ENCODE data around the gene SNX12.

The SNX12 gene

GRCh38 chrX:71082124-71082647, 14.1 kb upstream of the SNX12 start:
- Histone ChIP-seq H3K27ac (replicated peaks) (no peak overlapping the region), H3K4me3 (replicated peaks; ENCODE audit: insufficient read depth, low read length) (no peak overlapping the region), H3K27me3 (ENCODE audit: insufficient read depth, poor library complexity, severe bottlenecking) (no peaks in the 10 kb centered on the region)
- TF ChIP-seq POLR2AphosphoS5 (IDR thresholded peaks at IDR 0.05; ENCODE audit: low read depth) (no peak), GABPA (IDR thresholded peaks at IDR 0.05; ENCODE audit: low read depth) (no peak), CTCF (IDR thresholded peaks at IDR 0.05; ENCODE audit: insufficient read depth, low read length) (no peak), SPI1 (IDR thresholded peaks at IDR 0.05; ENCODE audit: borderline replicate concordance, low read depth) (no peak), REST (IDR thresholded peaks at IDR 0.05; ENCODE audit: insufficient replicate concordance, low read depth) (no peak)
- no peak for DNase-seq (ENCODE audit: low read depth in 1 of 2, low spot score in 1 of 2)

- Histone ChIP-seq H3K27ac (replicated peaks) (no peak overlapping the region), H3K27me3 (ENCODE audit: insufficient read depth, poor library complexity, severe bottlenecking) (no peaks in the 10 kb centered on the region), H3K4me3 (replicated peaks; ENCODE audit: insufficient read depth, low read length) (no peak overlapping the region)
- TF ChIP-seq REST (IDR thresholded peaks at IDR 0.05; ENCODE audit: insufficient replicate concordance, low read depth) (no peak), CTCF (IDR thresholded peaks at IDR 0.05; ENCODE audit: insufficient read depth, low read length) (no peak), SPI1 (IDR thresholded peaks at IDR 0.05; ENCODE audit: borderline replicate concordance, low read depth) (no peak), POLR2AphosphoS5 (IDR thresholded peaks at IDR 0.05; ENCODE audit: low read depth) (no peak), GABPA (IDR thresholded peaks at IDR 0.05; ENCODE audit: low read depth) (no peak)
- DNase-seq (ENCODE audit: low read depth in 1 of 2, low spot score in 1 of 2) = no peak
Observed at GRCh38 chrX:71081330-71082123, 13.4 kb upstream of the SNX12 start.

GRCh38 chrX:71070531-71070930, 2.4 kb upstream of the SNX12 start:
- no peak overlapping the region for H3K27ac ChIP-seq (replicated peaks)
- DNase-seq (ENCODE audit: low read depth in 1 of 2, low spot score in 1 of 2) = no peak
- no peaks in the 10 kb centered on the region for H3K27me3 ChIP-seq (ENCODE audit: insufficient read depth, poor library complexity, severe bottlenecking)
- H3K4me3 ChIP-seq (replicated peaks; ENCODE audit: insufficient read depth, low read length) = no peak overlapping the region
- no peak for TF ChIP-seq REST (IDR thresholded peaks at IDR 0.05; ENCODE audit: insufficient replicate concordance, low read depth)
- no peak for TF ChIP-seq POLR2AphosphoS5 (IDR thresholded peaks at IDR 0.05; ENCODE audit: low read depth)
- no peak for TF ChIP-seq GABPA (IDR thresholded peaks at IDR 0.05; ENCODE audit: low read depth)
- no peak for TF ChIP-seq CTCF (IDR thresholded peaks at IDR 0.05; ENCODE audit: insufficient read depth, low read length)
- no peak for TF ChIP-seq SPI1 (IDR thresholded peaks at IDR 0.05; ENCODE audit: borderline replicate concordance, low read depth)

Data from HL-60 (cell line).